ENCODE measurements around the gene SYNGR3.
"Not testable (repeated sequence)": the region's sequence is repeated elsewhere in the genome, so short reads cannot be mapped to it uniquely, and the experiment has no call there.

SYNGR3 gene

DNA sequence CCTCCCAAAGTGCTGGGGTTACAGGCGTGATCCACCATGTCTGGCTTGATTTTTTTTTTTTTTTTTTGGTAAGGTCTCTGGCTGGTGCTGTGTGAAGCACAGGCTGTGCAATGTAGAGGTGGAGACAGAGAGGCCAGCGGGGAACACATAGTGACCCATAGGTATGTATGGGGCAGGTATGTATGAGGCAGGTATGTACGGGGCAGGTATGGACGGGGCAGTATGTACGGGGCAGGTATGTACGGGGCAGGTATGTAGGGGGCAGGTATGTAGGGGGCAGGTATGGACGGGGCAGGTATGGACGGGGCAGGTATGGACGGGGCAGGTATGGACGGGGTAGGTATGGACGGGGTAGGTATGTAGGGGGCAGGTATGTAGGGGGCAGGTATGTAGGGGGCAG lies 40.3 kb upstream of the SYNGR3 start:
- H3K27ac ChIP-seq: no peak overlapping the region
- no peak for DNase-seq
- no peak overlapping the region for H3K4me3 ChIP-seq (ENCODE audit: low read depth, low read length)
- H3K36me3 ChIP-seq: no peaks in the 10 kb centered on the region
- TF ChIP-seq, protein P1, sequence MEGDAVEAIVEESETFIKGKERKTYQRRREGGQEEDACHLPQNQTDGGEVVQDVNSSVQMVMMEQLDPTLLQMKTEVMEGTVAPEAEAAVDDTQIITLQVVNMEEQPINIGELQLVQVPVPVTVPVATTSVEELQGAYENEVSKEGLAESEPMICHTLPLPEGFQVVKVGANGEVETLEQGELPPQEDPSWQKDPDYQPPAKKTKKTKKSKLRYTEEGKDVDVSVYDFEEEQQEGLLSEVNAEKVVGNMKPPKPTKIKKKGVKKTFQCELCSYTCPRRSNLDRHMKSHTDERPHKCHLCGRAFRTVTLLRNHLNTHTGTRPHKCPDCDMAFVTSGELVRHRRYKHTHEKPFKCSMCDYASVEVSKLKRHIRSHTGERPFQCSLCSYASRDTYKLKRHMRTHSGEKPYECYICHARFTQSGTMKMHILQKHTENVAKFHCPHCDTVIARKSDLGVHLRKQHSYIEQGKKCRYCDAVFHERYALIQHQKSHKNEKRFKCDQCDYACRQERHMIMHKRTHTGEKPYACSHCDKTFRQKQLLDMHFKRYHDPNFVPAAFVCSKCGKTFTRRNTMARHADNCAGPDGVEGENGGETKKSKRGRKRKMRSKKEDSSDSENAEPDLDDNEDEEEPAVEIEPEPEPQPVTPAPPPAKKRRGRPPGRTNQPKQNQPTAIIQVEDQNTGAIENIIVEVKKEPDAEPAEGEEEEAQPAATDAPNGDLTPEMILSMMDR (IDR thresholded peaks at IDR 0.05; ENCODE audit: low read depth, low read length): no peak
- no peaks in the 10 kb centered on the region for H3K27me3 ChIP-seq (ENCODE audit: insufficient read depth, low read depth, severe bottlenecking)
- no peaks in the 10 kb centered on the region for H3K9me3 ChIP-seq (ENCODE audit: severe bottlenecking)

DNA sequence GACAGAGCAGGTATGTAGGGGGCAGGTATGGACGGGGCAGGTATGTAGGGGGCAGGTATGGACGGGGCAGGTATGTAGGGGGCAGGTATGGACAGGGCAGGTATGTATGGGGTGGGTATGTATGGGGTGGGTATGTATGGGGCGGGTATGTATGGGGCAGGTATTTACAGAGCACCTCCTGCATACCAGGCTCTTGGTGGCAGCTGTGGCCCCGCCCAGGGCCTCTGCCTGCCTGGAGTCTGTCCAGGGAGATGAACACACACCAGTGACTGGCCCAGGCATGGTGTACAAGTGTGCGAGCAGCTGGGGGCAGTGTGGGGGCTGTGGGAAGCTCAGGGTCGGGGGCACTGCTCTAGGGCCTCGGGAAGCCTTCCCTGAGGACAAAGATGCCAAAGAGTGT lies 39.7 kb upstream of the SYNGR3 start:
- no peaks in the 10 kb centered on the region for H3K27me3 ChIP-seq (ENCODE audit: insufficient read depth, low read depth, severe bottlenecking)
- no peak overlapping the region for H3K4me3 ChIP-seq (ENCODE audit: low read depth, low read length)
- H3K27ac ChIP-seq: no peak overlapping the region
- H3K9me3 ChIP-seq (ENCODE audit: severe bottlenecking): no peaks in the 10 kb centered on the region
- no peak for DNase-seq
- H3K36me3 ChIP-seq: no peaks in the 10 kb centered on the region
- TF ChIP-seq, protein P1 (IDR thresholded peaks at IDR 0.05; ENCODE audit: low read depth, low read length): no peak

DNA sequence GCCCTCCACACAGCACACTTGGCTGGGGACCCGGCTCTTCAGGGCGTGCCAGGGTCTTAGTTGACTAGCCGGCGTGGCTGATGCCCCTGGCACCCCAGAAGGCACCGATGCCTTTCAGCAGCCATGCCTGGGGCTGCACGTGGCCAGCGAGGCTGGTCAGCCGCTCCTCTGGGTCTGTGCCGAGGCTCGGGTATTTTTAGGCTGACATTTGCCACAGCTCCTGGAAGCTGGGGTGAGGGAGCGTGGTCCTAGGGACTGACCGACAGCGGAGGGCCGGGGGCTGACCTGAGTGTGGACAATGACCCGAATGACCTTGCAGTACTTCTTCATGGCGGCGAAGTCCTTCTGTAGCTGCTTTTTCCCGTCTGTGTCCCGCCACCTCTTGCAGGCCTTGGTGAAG lies 39.2 kb upstream of the SYNGR3 start:
- no peak for DNase-seq
- no peaks in the 10 kb centered on the region for H3K9me3 ChIP-seq (ENCODE audit: severe bottlenecking)
- no peaks in the 10 kb centered on the region for H3K27me3 ChIP-seq (ENCODE audit: insufficient read depth, low read depth, severe bottlenecking)
- H3K27ac ChIP-seq: no peak overlapping the region
- H3K36me3 ChIP-seq: no peaks in the 10 kb centered on the region
- H3K4me3 ChIP-seq (ENCODE audit: low read depth, low read length): no peak overlapping the region
- TF ChIP-seq, protein P1 (IDR thresholded peaks at IDR 0.05; ENCODE audit: low read depth, low read length): no peak

DNA sequence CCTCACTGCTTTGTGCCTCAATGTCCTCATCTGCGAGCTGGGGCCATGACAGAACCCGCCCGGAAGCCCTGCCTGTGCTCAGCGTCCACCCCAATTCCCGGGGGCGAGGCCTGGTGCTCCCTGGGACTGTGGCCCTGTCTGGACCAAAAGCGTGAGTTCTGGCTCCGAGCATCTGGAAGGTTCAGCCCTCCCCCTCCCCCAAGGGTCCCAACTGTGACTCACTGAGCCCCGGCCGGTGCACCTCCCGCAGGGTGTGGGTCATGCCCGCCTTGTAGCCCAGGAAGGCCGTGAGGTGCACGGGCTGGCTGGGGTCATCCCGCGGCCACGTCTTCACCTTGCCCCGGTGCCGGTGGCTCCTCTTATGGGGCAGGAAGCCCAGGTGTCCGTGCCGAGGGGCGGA lies 36.0 kb upstream of the SYNGR3 start:
- H3K4me3 ChIP-seq (ENCODE audit: low read depth, low read length): no peak overlapping the region
- DNase-seq: no peak
- H3K27me3 ChIP-seq (ENCODE audit: insufficient read depth, low read depth, severe bottlenecking): no peaks in the 10 kb centered on the region
- H3K36me3 ChIP-seq: no peaks in the 10 kb centered on the region
- H3K27ac ChIP-seq: peak overlapping the region; percentile 86
- TF ChIP-seq, protein P1 (IDR thresholded peaks at IDR 0.05; ENCODE audit: low read depth, low read length): no peak
- no peaks in the 10 kb centered on the region for H3K9me3 ChIP-seq (ENCODE audit: severe bottlenecking)

DNA sequence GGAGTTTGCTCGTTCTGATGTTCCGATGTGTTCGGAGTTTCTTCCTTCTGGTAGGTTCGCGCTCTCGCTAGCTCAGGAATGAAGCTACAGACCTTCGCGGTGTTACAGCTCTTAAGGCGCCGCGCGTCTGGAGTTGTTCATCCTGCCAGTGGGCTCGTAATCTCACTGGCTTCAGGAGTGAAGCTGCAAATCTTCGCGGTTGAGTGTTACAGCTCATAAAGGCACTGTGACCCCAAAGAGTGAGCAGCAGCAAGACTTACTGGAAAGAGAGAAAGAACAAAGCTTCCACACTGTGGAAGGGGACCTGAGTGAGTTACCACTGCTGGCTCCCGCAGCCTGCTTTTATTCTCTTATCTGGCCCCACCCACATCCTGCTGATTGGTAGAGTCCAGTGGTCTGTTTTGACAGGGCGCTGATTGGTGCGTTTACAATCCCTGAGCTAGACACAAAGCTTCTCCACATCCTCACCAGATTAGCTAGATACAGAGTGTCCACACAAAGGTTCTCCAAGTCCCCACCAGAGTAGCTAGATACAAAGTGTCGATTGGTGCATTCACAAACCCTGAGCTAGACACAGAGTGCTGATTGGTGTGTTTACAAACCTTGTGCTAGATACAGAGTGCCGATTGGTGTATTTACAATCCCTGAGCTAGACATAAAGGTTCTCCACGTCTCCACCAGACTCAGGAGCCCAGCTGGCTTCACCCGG lies 32.2 kb upstream of the SYNGR3 start:
- H3K27ac ChIP-seq; H3K9me3 ChIP-seq (ENCODE audit: severe bottlenecking); H3K27me3 ChIP-seq (ENCODE audit: insufficient read depth, low read depth, severe bottlenecking); DNase-seq; H3K4me3 ChIP-seq (ENCODE audit: low read depth, low read length): not testable (repeated sequence)
- peaks cover 19% of the 10 kb centered on the region for H3K36me3 ChIP-seq

DNA sequence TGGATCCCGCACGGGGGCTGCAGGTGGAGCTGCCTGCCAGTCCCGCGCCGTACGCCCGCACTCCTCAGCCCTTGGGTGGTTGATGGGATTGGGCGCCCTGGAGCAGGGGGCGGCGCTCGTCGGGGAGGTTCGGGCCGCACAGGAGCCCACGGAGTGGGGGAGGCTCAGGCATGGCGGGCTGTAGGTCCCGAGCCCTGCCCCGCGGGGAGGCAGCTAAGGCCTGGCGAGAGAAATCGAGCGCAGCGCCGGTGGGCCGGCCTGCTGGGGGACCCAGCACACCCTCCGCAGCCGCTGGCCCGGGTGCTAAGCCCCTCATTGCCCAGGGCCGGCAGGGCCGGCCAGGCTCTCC lies 31.7 kb upstream of the SYNGR3 start:
- H3K27ac ChIP-seq; H3K9me3 ChIP-seq (ENCODE audit: severe bottlenecking); H3K27me3 ChIP-seq (ENCODE audit: insufficient read depth, low read depth, severe bottlenecking); DNase-seq; H3K4me3 ChIP-seq (ENCODE audit: low read depth, low read length): not testable (repeated sequence)
- H3K36me3 ChIP-seq: peaks cover 25% of the 10 kb centered on the region

DNA sequence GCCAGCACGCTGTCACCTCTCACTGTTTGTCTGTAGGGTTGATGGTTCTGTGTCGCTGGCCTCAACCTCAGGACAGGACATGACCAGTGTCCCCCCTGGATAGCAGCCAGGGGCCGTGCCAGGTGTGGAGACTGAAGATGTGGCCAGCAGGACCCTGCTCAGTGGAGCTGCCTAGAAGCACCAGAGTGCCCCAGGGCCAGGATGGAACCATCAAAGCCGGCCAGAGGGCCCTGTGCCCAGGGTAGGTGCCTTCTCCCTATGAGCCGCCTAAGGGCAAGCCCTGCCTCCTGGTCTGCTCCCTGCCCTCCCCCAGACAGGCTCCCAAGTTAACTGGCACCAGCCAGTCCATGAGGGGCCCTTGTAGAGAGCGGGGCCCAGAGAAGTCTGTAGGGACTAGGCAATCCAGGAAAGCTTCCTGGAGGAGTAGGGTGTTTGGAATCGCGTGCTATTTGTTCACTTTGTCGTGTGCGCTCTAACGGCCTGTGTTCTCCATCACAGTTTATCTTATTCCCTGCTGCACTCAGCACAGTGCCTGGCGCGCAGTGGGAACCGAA lies 31.0 kb upstream of the SYNGR3 start:
- peak overlapping the region; percentile 79 for H3K27ac ChIP-seq
- H3K4me3 ChIP-seq (ENCODE audit: low read depth, low read length): no peak overlapping the region
- peaks cover 31% of the 10 kb centered on the region for H3K36me3 ChIP-seq
- H3K27me3 ChIP-seq (ENCODE audit: insufficient read depth, low read depth, severe bottlenecking): no peaks in the 10 kb centered on the region
- TF ChIP-seq, protein P1 (IDR thresholded peaks at IDR 0.05; ENCODE audit: low read depth, low read length): no peak
- no peaks in the 10 kb centered on the region for H3K9me3 ChIP-seq (ENCODE audit: severe bottlenecking)
- DNase-seq: no peak

All from WERI-Rb-1 (cell line).